IMR-90 (cell line): ENCODE measurements around the gene HIVEP3.

ENCODE experiments used
- BHLHE40 ChIP-seq: fragments of 150-350 bp; IDR thresholded peaks from 2 replicates; pipeline ENCODE4 v1.6.1; 2016; ENCODE audit warnings: mild to moderate bottlenecking, low read depth, low read length
- MXI1 ChIP-seq: IDR thresholded peaks from 2 replicates; pipeline ENCODE4 v1.6.1; 2012; ENCODE audit warnings: low read depth, mild to moderate bottlenecking, low read length, moderate library complexity, borderline replicate concordance
- POLR2A ChIP-seq: IDR thresholded peaks from 2 replicates; pipeline ENCODE4 v1.6.1; 2012; ENCODE audit warnings: mild to moderate bottlenecking, low read depth, low read length
- RFX5 ChIP-seq: IDR thresholded peaks from 2 replicates; pipeline ENCODE4 v1.8.0; 2012; ENCODE audit warnings: low read depth, mild to moderate bottlenecking, low read length, moderate library complexity
- SMC3 ChIP-seq: fragments of 150-350 bp; IDR thresholded peaks from 2 replicates; pipeline ENCODE4 v1.6.1; 2016; ENCODE audit warnings: low read depth, mild to moderate bottlenecking, antibody characterized with exemption, low read length, moderate library complexity
- TF ChIP-seq, protein P1 (sequence below): conservative IDR thresholded peaks from 2 replicates; pipeline ENCODE4 v1.5.1; 2012; ENCODE audit warnings: mild to moderate bottlenecking, low read depth, low read length, improper control_type of control experiment

DNA sequence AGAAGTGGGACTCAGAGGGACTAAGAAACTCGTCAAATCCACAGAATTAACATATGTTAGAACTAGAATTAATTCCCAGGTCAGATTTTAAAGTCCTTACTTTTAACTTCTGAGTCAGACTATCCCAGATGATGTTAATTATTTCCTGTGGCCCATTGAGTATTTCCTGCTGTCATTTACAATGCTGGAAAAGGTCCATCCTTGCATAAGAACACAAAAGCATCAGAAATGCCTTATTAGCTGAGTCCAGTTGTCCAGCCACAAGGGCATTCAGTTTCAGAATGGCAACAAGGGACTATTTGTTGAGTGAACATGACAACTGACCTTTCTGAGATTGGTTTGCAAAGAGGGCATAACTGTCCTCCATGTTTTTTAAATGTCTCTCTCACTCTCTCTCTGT, 16.5 kb upstream of the HIVEP3 start:
- TF ChIP-seq, protein P1, sequence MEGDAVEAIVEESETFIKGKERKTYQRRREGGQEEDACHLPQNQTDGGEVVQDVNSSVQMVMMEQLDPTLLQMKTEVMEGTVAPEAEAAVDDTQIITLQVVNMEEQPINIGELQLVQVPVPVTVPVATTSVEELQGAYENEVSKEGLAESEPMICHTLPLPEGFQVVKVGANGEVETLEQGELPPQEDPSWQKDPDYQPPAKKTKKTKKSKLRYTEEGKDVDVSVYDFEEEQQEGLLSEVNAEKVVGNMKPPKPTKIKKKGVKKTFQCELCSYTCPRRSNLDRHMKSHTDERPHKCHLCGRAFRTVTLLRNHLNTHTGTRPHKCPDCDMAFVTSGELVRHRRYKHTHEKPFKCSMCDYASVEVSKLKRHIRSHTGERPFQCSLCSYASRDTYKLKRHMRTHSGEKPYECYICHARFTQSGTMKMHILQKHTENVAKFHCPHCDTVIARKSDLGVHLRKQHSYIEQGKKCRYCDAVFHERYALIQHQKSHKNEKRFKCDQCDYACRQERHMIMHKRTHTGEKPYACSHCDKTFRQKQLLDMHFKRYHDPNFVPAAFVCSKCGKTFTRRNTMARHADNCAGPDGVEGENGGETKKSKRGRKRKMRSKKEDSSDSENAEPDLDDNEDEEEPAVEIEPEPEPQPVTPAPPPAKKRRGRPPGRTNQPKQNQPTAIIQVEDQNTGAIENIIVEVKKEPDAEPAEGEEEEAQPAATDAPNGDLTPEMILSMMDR, result no peak
- no peak for TF ChIP-seq POLR2A
- no peak for TF ChIP-seq RFX5
- no peak for TF ChIP-seq SMC3
- no peak for TF ChIP-seq MXI1
- TF ChIP-seq BHLHE40, result no peak
